ENCODE measurements around the gene WDR38. TPM values are rescaled to one million over a fixed set of nuclear protein-coding genes. Genes with fewer than 3 reads are reported as not detected.

The WDR38 gene
- total and polyA plus RNA-seq, 2 of the 13 experiments (the other 11 are each of a cell fraction or from before 2014, with no cell fraction given): not detected

DNA sequence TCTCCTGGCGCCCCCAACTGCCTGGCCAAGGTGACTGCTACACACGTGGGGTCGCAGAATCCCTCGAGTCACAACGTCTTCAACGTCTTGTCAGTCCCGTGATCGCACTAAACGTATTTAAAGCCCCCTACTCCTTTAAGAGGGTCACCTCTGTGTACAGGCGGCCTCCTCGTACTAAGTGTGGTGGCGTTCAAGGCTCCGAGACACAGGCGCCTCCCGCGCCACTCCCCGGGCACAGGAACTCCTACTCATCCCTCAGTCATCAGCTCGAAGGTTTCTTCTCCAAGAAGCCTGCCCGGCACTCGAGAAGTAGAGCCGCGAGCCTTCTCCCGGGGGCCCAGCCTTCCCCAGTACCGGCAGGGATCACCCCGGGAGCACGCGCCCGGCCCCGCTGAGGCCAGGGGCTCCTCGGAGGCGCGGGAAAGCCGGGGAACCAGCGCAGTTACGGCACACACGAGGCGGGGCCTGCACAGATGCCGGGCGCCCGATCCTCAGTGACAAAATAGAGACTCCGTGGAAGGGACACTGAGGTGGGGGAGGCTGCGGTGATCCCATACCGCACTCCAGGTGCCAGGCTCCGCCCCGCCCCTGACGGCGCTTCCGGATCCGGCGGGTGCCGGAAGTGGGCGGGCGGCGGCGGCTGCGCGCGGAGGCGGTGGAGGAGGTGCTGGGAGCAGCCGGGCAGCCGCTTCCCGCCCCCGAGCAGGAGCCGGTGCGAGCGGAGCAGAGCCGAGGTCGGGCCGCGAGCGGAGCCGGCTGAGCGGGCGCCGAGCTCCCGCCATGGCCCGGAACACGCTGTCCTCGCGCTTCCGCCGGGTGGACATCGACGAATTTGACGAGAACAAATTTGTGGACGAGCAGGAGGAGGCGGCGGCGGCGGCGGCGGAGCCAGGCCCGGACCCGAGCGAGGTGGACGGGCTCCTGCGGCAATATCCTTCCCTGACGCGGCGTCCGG, 15.5 kb downstream of the WDR38 start (continued):
- TF ChIP-seq HDAC1 (CRISPR knock-in tag; IDR thresholded peaks at IDR 0.05) (peak; percentile 42; the same call in 1 of the 2 replicates), NPAS2 (CRISPR knock-in tag; IDR thresholded peaks at IDR 0.05; ENCODE audit: borderline replicate concordance) (no peak), POGK (CRISPR knock-in tag; conservative IDR thresholded peaks at IDR 0.05) (peak; percentile 72), MYNN (CRISPR knock-in tag; IDR thresholded peaks at IDR 0.05; ENCODE audit: low read depth) (0 out of 2 replicates have a peak, but pooled peaks have one; percentile 31), ZNF333 (CRISPR knock-in tag; IDR thresholded peaks at IDR 0.05; ENCODE audit: borderline replicate concordance) (peak; percentile 65; the same call in 1 of the 2 replicates), SP5 (CRISPR knock-in tag; IDR thresholded peaks at IDR 0.05; ENCODE audit: borderline replicate concordance, low read depth) (peak; percentile 72), HOXA5 (CRISPR knock-in tag; IDR thresholded peaks at IDR 0.05) (peak; percentile 30; the same call in 1 of the 2 replicates), ETV5 (CRISPR knock-in tag; IDR thresholded peaks at IDR 0.05; ENCODE audit: borderline replicate concordance) (peak; percentile 81), KAT8 (CRISPR knock-in tag; IDR thresholded peaks at IDR 0.05) (peak; percentile 86), ZNF431 (CRISPR knock-in tag; IDR thresholded peaks at IDR 0.05; ENCODE audit: borderline replicate concordance, low read depth) (peak; percentile 1; the same call in 1 of the 2 replicates), ZBTB3 (CRISPR knock-in tag; IDR thresholded peaks at IDR 0.05; ENCODE audit: borderline replicate concordance, low read depth) (0 out of 2 replicates have a peak, but pooled peaks have one; percentile 28), GATA4 (IDR thresholded peaks at IDR 0.05; ENCODE audit: borderline replicate concordance, low read depth) (no peak), SAP130 (CRISPR knock-in tag; IDR thresholded peaks at IDR 0.05; ENCODE audit: low read depth) (peak; percentile 84), RARA (CRISPR knock-in tag; IDR thresholded peaks at IDR 0.05) (0 out of 2 replicates have a peak, but pooled peaks have one; percentile 23)
- TF ChIP-seq, protein P1, sequence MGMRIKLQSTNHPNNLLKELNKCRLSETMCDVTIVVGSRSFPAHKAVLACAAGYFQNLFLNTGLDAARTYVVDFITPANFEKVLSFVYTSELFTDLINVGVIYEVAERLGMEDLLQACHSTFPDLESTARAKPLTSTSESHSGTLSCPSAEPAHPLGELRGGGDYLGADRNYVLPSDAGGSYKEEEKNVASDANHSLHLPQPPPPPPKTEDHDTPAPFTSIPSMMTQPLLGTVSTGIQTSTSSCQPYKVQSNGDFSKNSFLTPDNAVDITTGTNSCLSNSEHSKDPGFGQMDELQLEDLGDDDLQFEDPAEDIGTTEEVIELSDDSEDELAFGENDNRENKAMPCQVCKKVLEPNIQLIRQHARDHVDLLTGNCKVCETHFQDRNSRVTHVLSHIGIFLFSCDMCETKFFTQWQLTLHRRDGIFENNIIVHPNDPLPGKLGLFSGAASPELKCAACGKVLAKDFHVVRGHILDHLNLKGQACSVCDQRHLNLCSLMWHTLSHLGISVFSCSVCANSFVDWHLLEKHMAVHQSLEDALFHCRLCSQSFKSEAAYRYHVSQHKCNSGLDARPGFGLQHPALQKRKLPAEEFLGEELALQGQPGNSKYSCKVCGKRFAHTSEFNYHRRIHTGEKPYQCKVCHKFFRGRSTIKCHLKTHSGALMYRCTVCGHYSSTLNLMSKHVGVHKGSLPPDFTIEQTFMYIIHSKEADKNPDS (CRISPR knock-in tag; IDR thresholded peaks at IDR 0.05): no peak
- TF ChIP-seq, protein P2, sequence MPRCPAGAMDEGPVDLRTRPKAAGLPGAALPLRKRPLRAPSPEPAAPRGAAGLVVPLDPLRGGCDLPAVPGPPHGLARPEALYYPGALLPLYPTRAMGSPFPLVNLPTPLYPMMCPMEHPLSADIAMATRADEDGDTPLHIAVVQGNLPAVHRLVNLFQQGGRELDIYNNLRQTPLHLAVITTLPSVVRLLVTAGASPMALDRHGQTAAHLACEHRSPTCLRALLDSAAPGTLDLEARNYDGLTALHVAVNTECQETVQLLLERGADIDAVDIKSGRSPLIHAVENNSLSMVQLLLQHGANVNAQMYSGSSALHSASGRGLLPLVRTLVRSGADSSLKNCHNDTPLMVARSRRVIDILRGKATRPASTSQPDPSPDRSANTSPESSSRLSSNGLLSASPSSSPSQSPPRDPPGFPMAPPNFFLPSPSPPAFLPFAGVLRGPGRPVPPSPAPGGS (CRISPR knock-in tag; IDR thresholded peaks at IDR 0.05): 0 out of 2 replicates have a peak, but pooled peaks have one; percentile 10
- TF ChIP-seq, protein P3, sequence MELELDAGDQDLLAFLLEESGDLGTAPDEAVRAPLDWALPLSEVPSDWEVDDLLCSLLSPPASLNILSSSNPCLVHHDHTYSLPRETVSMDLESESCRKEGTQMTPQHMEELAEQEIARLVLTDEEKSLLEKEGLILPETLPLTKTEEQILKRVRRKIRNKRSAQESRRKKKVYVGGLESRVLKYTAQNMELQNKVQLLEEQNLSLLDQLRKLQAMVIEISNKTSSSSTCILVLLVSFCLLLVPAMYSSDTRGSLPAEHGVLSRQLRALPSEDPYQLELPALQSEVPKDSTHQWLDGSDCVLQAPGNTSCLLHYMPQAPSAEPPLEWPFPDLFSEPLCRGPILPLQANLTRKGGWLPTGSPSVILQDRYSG (CRISPR knock-in tag; IDR thresholded peaks at IDR 0.05): peak; percentile 82; the same call in 1 of the 2 replicates
- TF ChIP-seq, protein P4, sequence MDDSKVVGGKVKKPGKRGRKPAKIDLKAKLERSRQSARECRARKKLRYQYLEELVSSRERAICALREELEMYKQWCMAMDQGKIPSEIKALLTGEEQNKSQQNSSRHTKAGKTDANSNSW (CRISPR knock-in tag; IDR thresholded peaks at IDR 0.05; ENCODE audit: borderline replicate concordance): no peak
- TF ChIP-seq, protein P5, sequence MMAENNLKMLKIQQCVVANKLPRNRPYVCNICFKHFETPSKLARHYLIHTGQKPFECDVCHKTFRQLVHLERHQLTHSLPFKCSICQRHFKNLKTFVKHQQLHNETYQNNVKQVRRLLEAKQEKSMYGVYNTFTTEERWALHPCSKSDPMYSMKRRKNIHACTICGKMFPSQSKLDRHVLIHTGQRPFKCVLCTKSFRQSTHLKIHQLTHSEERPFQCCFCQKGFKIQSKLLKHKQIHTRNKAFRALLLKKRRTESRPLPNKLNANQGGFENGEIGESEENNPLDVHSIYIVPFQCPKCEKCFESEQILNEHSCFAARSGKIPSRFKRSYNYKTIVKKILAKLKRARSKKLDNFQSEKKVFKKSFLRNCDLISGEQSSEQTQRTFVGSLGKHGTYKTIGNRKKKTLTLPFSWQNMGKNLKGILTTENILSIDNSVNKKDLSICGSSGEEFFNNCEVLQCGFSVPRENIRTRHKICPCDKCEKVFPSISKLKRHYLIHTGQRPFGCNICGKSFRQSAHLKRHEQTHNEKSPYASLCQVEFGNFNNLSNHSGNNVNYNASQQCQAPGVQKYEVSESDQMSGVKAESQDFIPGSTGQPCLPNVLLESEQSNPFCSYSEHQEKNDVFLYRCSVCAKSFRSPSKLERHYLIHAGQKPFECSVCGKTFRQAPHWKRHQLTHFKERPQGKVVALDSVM (CRISPR knock-in tag; IDR thresholded peaks at IDR 0.05): no peak
